HG03103 (cell line): ENCODE results near the gene RPL13A.
"Not testable (repeated sequence)": the region's sequence is repeated elsewhere in the genome, so short reads cannot be mapped to it uniquely, and the experiment has no call there.

Experiments used
- ATAC-seq: cut with Tn5 transposase; IDR thresholded peaks from one replicate; pipeline ENCODE4 v1.9.1; 2021; ENCODE audit warnings: low read depth; ENCODE audit not compliant: unreplicated experiment

RPL13A gene

GRCh38 chr19:49455773-49456172 lies 31.6 kb upstream of the RPL13A start:
- no peak for ATAC-seq

GRCh38 chr19:49456326-49456725 lies 31.1 kb upstream of the RPL13A start:
- no peak for ATAC-seq

GRCh38 chr19:49458567-49458903 lies 28.9 kb upstream of the RPL13A start:
- no peak for ATAC-seq

- ATAC-seq: no peak
Observed at GRCh38 chr19:49459388-49459787, 28.0 kb upstream of the RPL13A start.

- not testable (repeated sequence) for ATAC-seq
Observed at GRCh38 chr19:49461130-49461529, 26.3 kb upstream of the RPL13A start.

- ATAC-seq: no peak
Observed at GRCh38 chr19:49461656-49462055, 25.8 kb upstream of the RPL13A start.

GRCh38 chr19:49462492-49462891 lies 24.9 kb upstream of the RPL13A start:
- no peak for ATAC-seq

GRCh38 chr19:49463960-49464740 lies 23.3 kb upstream of the RPL13A start:
- ATAC-seq: no peak

GRCh38 chr19:49465371-49465770 lies 22.0 kb upstream of the RPL13A start:
- no peak for ATAC-seq

GRCh38 chr19:49468199-49468598 lies 19.2 kb upstream of the RPL13A start:
- ATAC-seq: no peak

- ATAC-seq: no peak
Observed at GRCh38 chr19:49468746-49469447, 18.5 kb upstream of the RPL13A start.

- ATAC-seq: peak; percentile 39
Observed at GRCh38 chr19:49469828-49470614, 17.4 kb upstream of the RPL13A start.

GRCh38 chr19:49470615-49470978 lies 16.8 kb upstream of the RPL13A start:
- ATAC-seq: no peak

- ATAC-seq: no peak
Observed at GRCh38 chr19:49472936-49473335, 14.5 kb upstream of the RPL13A start.

- not testable (repeated sequence) for ATAC-seq
Observed at GRCh38 chr19:49473501-49473867, 13.9 kb upstream of the RPL13A start.

- peak; percentile 49 for ATAC-seq
Observed at GRCh38 chr19:49473868-49474541, 13.4 kb upstream of the RPL13A start, which contains the start of gene FLT3LG. FLT3LG (plus strand) TSS chr19:49474215; CDS start chr19:49474640, 425 bp downstream.

GRCh38 chr19:49474542-49474924 lies 12.9 kb upstream of the RPL13A start:
- no peak for ATAC-seq

GRCh38 chr19:49475191-49475917 lies 12.1 kb upstream of the RPL13A start:
- no peak for ATAC-seq

GRCh38 chr19:49475995-49476880 lies 11.2 kb upstream of the RPL13A start:
- ATAC-seq: no peak
